Neural cell (in vitro differentiated cells): ENCODE results near the gene HPSE2. TPM values are rescaled to one million over a fixed set of nuclear protein-coding genes. Genes with fewer than 3 reads are reported as not detected.
"Not testable (repeated sequence)": the region's sequence is repeated elsewhere in the genome, so short reads cannot be mapped to it uniquely, and the experiment has no call there.

Experiments used
- H2AFZ ChIP-seq: fragments of 200-600, 300-800 bp; sonication (generic), shearing (Covaris generic); 2 replicates; pipeline ENCODE4 v1.6.0; 2014; ENCODE audit warnings: low read depth, mild to moderate bottlenecking, antibody characterized with exemption, low read length, moderate library complexity
- H3F3A ChIP-seq: fragments of 200-600 bp; shearing (Covaris generic); 2 replicates; pipeline ENCODE4 v1.6.1; 2016; ENCODE audit warnings: mild to moderate bottlenecking, moderate library complexity, mixed read lengths, antibody characterized with exemption, low read length; ENCODE audit not compliant: insufficient read depth, poor library complexity, severe bottlenecking
- H3K27ac ChIP-seq: fragments of 200-600, 300-800 bp; sonication (generic), shearing (Covaris generic); 2 replicates; pipeline ENCODE4 v1.5.1; 2014; ENCODE audit warnings: mild to moderate bottlenecking, low read length, moderate library complexity
- H3K27me3 ChIP-seq: fragments of 300-800, 200-600 bp; sonication (generic), shearing (Covaris generic); 2 replicates; pipeline ENCODE4 v1.6.0; 2014; ENCODE audit warnings: mild to moderate bottlenecking, low read depth, low read length, moderate library complexity; ENCODE audit not compliant: insufficient read depth
- H3K36me3 ChIP-seq: fragments of 300-800, 200-600 bp; sonication (generic), shearing (Covaris generic); 2 replicates; pipeline ENCODE4 v1.5.1; 2014; ENCODE audit warnings: mild to moderate bottlenecking, antibody characterized with exemption, low read length, moderate library complexity; ENCODE audit not compliant: insufficient read depth
- H3K4me2 ChIP-seq: fragments of 300-800, 200-600 bp; sonication (generic), shearing (Covaris generic); 2 replicates; pipeline ENCODE4 v1.6.0; 2014; ENCODE audit warnings: mild to moderate bottlenecking, low read length
- H3K4me3 ChIP-seq: fragments of 300-800, 200-600 bp; sonication (generic), shearing (Covaris generic); 2 replicates; pipeline ENCODE4 v1.5.1; 2014; ENCODE audit warnings: mild to moderate bottlenecking, low read length, moderate library complexity
- H3K79me2 ChIP-seq: fragments of 200-600 bp; shearing (Covaris generic); replicated peaks from 2 replicates; pipeline ENCODE4 v1.6.0; 2014; ENCODE audit warnings: mild to moderate bottlenecking, low read length, moderate library complexity; ENCODE audit not compliant: insufficient read depth
- H3K9ac ChIP-seq: fragments of 300-800, 200-600 bp; sonication (generic), shearing (Covaris generic); 2 replicates; pipeline ENCODE4 v1.6.1; 2016; ENCODE audit warnings: mild to moderate bottlenecking, low read length, mixed read lengths
- H3K9me2 ChIP-seq: fragments of 200-600 bp; shearing (Covaris generic); 2 replicates; pipeline ENCODE4 v1.6.1; 2016; ENCODE audit warnings: mild to moderate bottlenecking, low read length, mixed read lengths; ENCODE audit not compliant: insufficient read depth
- H3K9me3 ChIP-seq: fragments of 200-600, 300-800 bp; sonication (generic), shearing (Covaris generic); 2 replicates; pipeline ENCODE4 v1.6.1; 2016; ENCODE audit warnings: mild to moderate bottlenecking, mixed run types, low read length, moderate library complexity, mixed read lengths
- H4K20me1 ChIP-seq: fragments of 200-600 bp; shearing (Covaris generic); 2 replicates; pipeline ENCODE4 v1.6.1; 2016; ENCODE audit warnings: mild to moderate bottlenecking, mixed run types; ENCODE audit not compliant: insufficient read depth
- CTCF ChIP-seq: fragments of 450-650 bp; IDR thresholded peaks from 2 replicates; pipeline ENCODE4 v1.5.1; 2014; ENCODE audit warnings: antibody characterized with exemption, mild to moderate bottlenecking, moderate library complexity; ENCODE audit not compliant: poor library complexity, severe bottlenecking
- EP300 ChIP-seq: fragments of 450-650 bp; conservative IDR thresholded peaks from 2 replicates; pipeline ENCODE4 v1.6.1; 2014; ENCODE audit warnings: antibody characterized with exemption, mild to moderate bottlenecking, moderate library complexity; ENCODE audit not compliant: poor library complexity, severe bottlenecking
- EZH2 ChIP-seq: fragments of 200-600, 300-800 bp; shearing (Covaris generic), sonication (generic); IDR thresholded peaks from 2 replicates; pipeline ENCODE4 v1.6.1; 2014; ENCODE audit warnings: antibody characterized with exemption, low read length, borderline replicate concordance, mild to moderate bottlenecking; ENCODE audit not compliant: insufficient read depth, poor library complexity, severe bottlenecking
- MXI1 ChIP-seq: fragments of 450-650 bp; conservative IDR thresholded peaks from 2 replicates; pipeline ENCODE4 v1.6.1; 2014; ENCODE audit warnings: antibody characterized with exemption, mild to moderate bottlenecking; ENCODE audit not compliant: poor library complexity, severe bottlenecking
- POLR2AphosphoS5 ChIP-seq: IDR thresholded peaks from 2 replicates; pipeline ENCODE4 v1.6.1; 2012
- RAD21 ChIP-seq: fragments of 450-650 bp; conservative IDR thresholded peaks from 2 replicates; pipeline ENCODE4 v1.6.1; 2014; ENCODE audit warnings: antibody characterized with exemption, mild to moderate bottlenecking, moderate library complexity
- REST ChIP-seq: IDR thresholded peaks from 2 replicates; pipeline ENCODE4 v1.6.1; 2012; ENCODE audit warnings: borderline replicate concordance
- SMC3 ChIP-seq: fragments of 450-650 bp; conservative IDR thresholded peaks from 2 replicates; pipeline ENCODE4 v1.6.1; 2014; ENCODE audit warnings: antibody characterized with exemption, mild to moderate bottlenecking, moderate library complexity; ENCODE audit not compliant: poor library complexity
- TAF1 ChIP-seq: IDR thresholded peaks from 2 replicates; pipeline ENCODE4 v1.6.1; 2012; ENCODE audit warnings: low read depth
- polyA plus RNA-seq: library from polyadenylated mRNA; depleted of rRNA; stranded (reverse); fragments of >200 nt; gene quantifications from 2 replicates; pipeline ENCODE4 v1.2.3, GENCODE V29; 2014

HPSE2 gene
- polyA plus RNA-seq, 1 donor from 2014 or later = not detected

GRCh38 chr10:98997596-98997995, 238.1 kb downstream of the HPSE2 start:
- Histone ChIP-seq H3K4me2 (no peak overlapping the region), H3K9me3 (no peaks in the 10 kb centered on the region), H3K27ac (no peak overlapping the region), H3K79me2 (no peaks in the 10 kb centered on the region), H3K4me3 (no peak overlapping the region), H2AFZ (no peak overlapping the region), H3K9me2 (no peaks in the 10 kb centered on the region), H4K20me1 (no peaks in the 10 kb centered on the region), H3K9ac (no peak overlapping the region), H3F3A (no peaks in the 10 kb centered on the region), H3K36me3 (no peaks in the 10 kb centered on the region), H3K27me3 (no peaks in the 10 kb centered on the region)
- TF ChIP-seq EZH2 = no peak
- TF ChIP-seq EP300 = no peak
- TF ChIP-seq CTCF = no peak
- TF ChIP-seq MXI1 = no peak
- no peak for TF ChIP-seq RAD21
- TF ChIP-seq TAF1 = no peak
- no peak for TF ChIP-seq POLR2AphosphoS5
- no peak for TF ChIP-seq REST
- no peak for TF ChIP-seq SMC3

- no peaks in the 10 kb centered on the region for H3K9me2 ChIP-seq
- H3K4me2 ChIP-seq = no peak overlapping the region
- TF ChIP-seq POLR2AphosphoS5 (no peak), REST (no peak), EZH2 (no peak), CTCF (no peak), EP300 (no peak), MXI1 (no peak), SMC3 (no peak), TAF1 (no peak), RAD21 (no peak)
- H3K36me3 ChIP-seq = no peaks in the 10 kb centered on the region
- no peaks in the 10 kb centered on the region for H3F3A ChIP-seq
- H4K20me1 ChIP-seq = no peaks in the 10 kb centered on the region
- H3K27ac ChIP-seq = no peak overlapping the region
- no peaks in the 10 kb centered on the region for H3K27me3 ChIP-seq
- H3K4me3 ChIP-seq = no peak overlapping the region
- no peak overlapping the region for H3K9ac ChIP-seq
- no peaks in the 10 kb centered on the region for H3K79me2 ChIP-seq
- no peaks in the 10 kb centered on the region for H3K9me3 ChIP-seq
- no peak overlapping the region for H2AFZ ChIP-seq
Observed at GRCh38 chr10:98994030-98994429, 241.6 kb downstream of the HPSE2 start.

GRCh38 chr10:98983751-98984150, 251.9 kb downstream of the HPSE2 start:
- not testable (repeated sequence) for H3K9me3 ChIP-seq, H3K9ac ChIP-seq, H3K9me2 ChIP-seq, H3K27ac ChIP-seq, H4K20me1 ChIP-seq, H3K36me3 ChIP-seq, H2AFZ ChIP-seq, H3K4me3 ChIP-seq, H3F3A ChIP-seq, H3K4me2 ChIP-seq, H3K27me3 ChIP-seq, H3K79me2 ChIP-seq
